GM12801 (cell line): Measurements from ENCODE around the gene KCMF1.

Experiments
- CTCF ChIP-seq: IDR thresholded peaks from one replicate; pipeline ENCODE4 v1.5.1; 2011; ENCODE audit warnings: control low read depth; ENCODE audit not compliant: insufficient read length; ENCODE audit errors: extremely low read depth

Gene KCMF1

GRCh38 chr2:85089585-85089984 lies 118.6 kb downstream of the KCMF1 start:
- TF ChIP-seq CTCF: no peak

- TF ChIP-seq CTCF: no peak
Observed at GRCh38 chr2:85091838-85092237, 120.9 kb downstream of the KCMF1 start.

- TF ChIP-seq CTCF: no peak
Observed at GRCh38 chr2:85095094-85095493, 124.1 kb downstream of the KCMF1 start.

- no peak for TF ChIP-seq CTCF
Observed at GRCh38 chr2:85096616-85097015, 125.7 kb downstream of the KCMF1 start.

GRCh38 chr2:85104228-85104627 lies 133.3 kb downstream of the KCMF1 start:
- TF ChIP-seq CTCF: no peak

- TF ChIP-seq CTCF: no peak
Observed at GRCh38 chr2:85106489-85107180, 135.7 kb downstream of the KCMF1 start.
